Measurements from ENCODE around the gene ZNF837. TPM values are rescaled to one million over a fixed set of nuclear protein-coding genes. Genes with fewer than 3 reads are reported as not detected.
"Not testable (repeated sequence)": the region's sequence is repeated elsewhere in the genome, so short reads cannot be mapped to it uniquely, and the experiment has no call there.

Gene ZNF837
- total RNA-seq, 2 experiments from 2014 or later: 1.5 to 1.6 TPM

DNA sequence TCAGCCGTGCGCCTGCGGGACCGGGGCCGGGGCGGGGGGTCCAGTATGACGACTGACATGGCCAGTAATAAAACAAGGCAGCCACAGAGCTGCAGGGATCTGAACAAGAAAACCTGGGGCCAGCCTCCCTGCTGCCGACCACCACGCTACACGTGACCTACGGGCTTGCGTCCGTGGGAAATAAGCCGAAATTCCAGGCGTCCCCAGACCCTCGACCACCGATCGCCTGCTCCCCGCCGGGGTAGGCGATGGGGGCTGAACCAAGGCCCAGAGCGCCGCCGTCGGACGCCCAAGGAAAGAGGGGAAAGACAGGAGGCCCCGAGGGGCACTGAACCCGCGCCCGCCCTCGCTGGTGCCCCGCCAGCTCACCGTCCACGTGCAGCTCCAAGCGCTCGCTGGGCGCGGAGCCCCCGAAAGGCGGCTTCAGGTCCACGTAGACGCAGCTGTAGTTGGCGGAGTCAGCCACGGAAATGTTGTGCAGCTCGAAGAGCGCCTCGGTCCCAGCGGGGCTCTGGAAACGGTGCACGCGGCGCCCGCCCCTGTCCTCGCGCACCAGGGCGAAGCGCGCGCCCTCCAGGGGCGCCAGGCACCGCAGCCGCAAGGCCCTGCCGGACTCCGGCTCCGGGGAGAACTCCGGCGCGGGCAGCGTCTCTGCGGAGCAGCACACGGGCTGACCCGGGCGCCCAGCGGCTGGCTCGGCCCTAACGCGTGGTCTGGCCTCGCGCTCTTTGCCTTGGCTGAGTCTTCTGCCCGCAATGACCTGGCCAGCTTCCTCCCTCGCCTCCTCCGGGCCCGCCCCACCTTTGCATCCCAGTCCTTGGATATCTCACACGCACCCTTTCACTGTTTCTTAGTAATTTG lies 30.6 kb downstream of the ZNF837 start:
- ChIA-PET CTCF (no interaction called here), POLR2A (interaction anchor here (0.6 to 4.4 kb wide), 5 partner anchors 10 to 518 kb away, joined by 3 to 30 read pairs (median 3); partner anchors contain the start of gene ZNF497)
- Mint-ChIP-seq H3K27me3 (no peaks in the 10 kb centered on the region), H3K36me3 (ENCODE audit: low read depth) (peaks cover 24% of the 10 kb centered on the region), H3K4me3 (no peak overlapping the region), H3K9me3 (no peaks in the 10 kb centered on the region), H3K4me1 (ENCODE audit: low read depth) (peaks cover 25% of the 10 kb centered on the region), H3K27ac (no peak overlapping the region)
- ATAC-seq: no peak
- TF ChIP-seq, protein P1, sequence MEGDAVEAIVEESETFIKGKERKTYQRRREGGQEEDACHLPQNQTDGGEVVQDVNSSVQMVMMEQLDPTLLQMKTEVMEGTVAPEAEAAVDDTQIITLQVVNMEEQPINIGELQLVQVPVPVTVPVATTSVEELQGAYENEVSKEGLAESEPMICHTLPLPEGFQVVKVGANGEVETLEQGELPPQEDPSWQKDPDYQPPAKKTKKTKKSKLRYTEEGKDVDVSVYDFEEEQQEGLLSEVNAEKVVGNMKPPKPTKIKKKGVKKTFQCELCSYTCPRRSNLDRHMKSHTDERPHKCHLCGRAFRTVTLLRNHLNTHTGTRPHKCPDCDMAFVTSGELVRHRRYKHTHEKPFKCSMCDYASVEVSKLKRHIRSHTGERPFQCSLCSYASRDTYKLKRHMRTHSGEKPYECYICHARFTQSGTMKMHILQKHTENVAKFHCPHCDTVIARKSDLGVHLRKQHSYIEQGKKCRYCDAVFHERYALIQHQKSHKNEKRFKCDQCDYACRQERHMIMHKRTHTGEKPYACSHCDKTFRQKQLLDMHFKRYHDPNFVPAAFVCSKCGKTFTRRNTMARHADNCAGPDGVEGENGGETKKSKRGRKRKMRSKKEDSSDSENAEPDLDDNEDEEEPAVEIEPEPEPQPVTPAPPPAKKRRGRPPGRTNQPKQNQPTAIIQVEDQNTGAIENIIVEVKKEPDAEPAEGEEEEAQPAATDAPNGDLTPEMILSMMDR (IDR thresholded peaks at IDR 0.05): no peak
- intact Hi-C loops (cut with micrococcal nuclease): no loop called here
- no peak for DNase-seq

DNA sequence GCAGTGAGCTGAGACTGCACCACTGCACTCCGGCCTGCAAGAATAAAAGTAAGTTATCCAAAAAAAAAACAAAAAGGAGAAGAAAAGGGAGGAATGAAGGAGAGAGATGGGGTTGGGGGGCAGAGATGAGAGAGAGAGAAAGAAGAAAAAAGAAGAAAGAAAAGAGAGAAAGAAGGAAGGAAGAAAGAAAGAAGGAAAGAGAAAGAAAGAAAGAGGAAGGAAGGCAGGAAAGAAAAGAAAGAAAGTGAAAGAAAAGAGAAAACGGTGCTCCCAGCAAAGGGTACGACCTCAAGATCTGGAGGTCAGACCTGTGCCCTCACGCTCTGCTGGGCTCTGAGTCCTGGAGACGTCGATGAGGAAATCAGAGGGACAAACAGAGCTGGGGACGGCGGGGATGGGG lies 31.2 kb downstream of the ZNF837 start:
- H3K4me3 Mint-ChIP-seq: peak overlapping the region; percentile 24
- POLR2A ChIA-PET: interaction anchor here (0.7 to 4.4 kb wide), 4 partner anchors 9 to 206 kb away, joined by 3 to 30 read pairs (median 3); partner anchors contain the start of gene ZNF497
- no peaks in the 10 kb centered on the region for H3K27me3 Mint-ChIP-seq
- no peak for DNase-seq
- H3K27ac Mint-ChIP-seq: peak overlapping the region; percentile 63
- H3K4me1 Mint-ChIP-seq (ENCODE audit: low read depth): peaks cover 23% of the 10 kb centered on the region
- CTCF ChIA-PET: no interaction called here
- TF ChIP-seq, protein P1 (IDR thresholded peaks at IDR 0.05): no peak
- intact Hi-C loops (cut with micrococcal nuclease): no loop called here
- no peak for ATAC-seq
- no peaks in the 10 kb centered on the region for H3K9me3 Mint-ChIP-seq
- H3K36me3 Mint-ChIP-seq (ENCODE audit: low read depth): peaks cover 24% of the 10 kb centered on the region

DNA sequence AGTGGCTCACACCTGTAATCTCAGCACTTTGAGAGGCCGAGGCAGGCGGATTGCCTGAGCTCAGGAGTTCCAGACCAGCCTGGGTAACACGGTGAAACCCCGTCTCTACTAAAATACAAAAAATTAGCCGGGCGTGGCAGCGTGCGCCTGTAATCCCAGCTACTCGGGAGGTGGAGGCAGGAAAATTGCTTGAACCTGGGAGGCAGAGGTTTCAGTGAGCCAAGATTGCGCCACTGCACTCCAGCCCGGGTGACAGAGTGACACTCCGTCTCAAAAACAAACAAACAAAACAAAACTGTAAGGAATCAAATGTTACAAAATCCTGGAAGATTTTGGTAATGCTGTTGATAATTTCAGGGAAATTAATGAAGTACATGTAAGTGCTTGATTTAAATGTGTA lies 32.8 kb downstream of the ZNF837 start:
- ATAC-seq; H3K9me3 Mint-ChIP-seq; intact Hi-C loops (cut with micrococcal nuclease); H3K27me3 Mint-ChIP-seq: not testable (repeated sequence)
- peaks cover 27% of the 10 kb centered on the region for H3K36me3 Mint-ChIP-seq (ENCODE audit: low read depth)
- CTCF ChIA-PET: interaction anchor here (1.2 kb wide), 1 partner anchor 15 kb away, joined by 3 read pairs; no protein-coding TSS in a partner anchor
- POLR2A ChIA-PET: interaction anchor here (0.7 to 4.4 kb wide), 10 partner anchors 8 to 206 kb away, joined by 3 to 30 read pairs (median 6); partner anchors contain the start of genes CHMP2A, ZNF497 and ZSCAN22
- peak overlapping the region; percentile 96 for H3K4me3 Mint-ChIP-seq
- H3K27ac Mint-ChIP-seq: peak overlapping the region; percentile 84
- peak; percentile 27 for DNase-seq
- H3K4me1 Mint-ChIP-seq (ENCODE audit: low read depth): peaks cover 23% of the 10 kb centered on the region

DNA sequence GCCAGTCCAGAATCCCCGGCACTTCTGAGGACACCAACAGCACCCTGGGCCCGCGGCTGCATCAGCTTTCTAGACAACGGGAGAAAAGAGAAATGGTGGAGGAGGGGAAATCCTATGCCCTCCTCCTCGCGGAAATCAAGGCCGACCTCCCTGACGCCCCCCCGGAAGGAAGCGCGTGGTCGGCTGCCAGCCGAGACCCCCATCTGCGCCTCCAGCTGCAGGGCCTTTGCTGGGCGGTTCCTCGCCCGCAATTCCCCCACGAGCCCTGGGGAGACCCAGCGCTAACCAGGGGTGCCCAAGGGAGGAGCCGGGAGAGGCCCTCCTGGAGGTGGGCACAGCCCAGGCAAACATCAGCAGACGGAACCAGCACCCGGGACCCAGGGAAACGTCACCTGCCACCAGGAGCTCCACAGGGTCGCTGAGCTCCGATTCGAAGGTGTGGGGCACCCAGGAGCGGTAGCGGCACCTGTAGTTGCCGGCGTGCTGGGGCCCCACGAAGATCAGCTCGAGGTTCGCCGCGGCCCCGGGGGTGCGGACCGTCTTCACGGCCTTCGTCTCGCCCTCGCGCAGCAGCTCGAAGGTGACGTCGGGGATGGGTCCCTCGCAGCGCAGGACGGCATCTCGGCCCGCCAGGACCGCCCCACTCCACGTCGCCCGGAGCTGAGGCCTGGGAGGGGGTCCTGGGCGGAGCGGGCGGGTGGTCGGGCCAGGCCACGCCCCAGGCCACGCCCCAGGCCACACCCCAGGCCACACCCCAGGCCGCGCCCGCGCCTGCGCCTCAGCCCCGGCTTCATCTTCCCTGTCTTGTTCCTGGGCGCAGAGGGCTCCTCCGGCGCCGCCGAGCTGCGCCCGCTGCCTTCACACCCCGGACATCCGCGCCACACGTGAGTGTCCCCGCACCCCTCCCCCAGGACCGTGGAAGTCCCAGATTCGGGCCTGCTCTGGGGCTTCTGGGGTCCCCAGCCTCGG lies 33.6 kb downstream of the ZNF837 start:
- ChIA-PET POLR2A (interaction anchor here (0.6 to 4.4 kb wide), 14 partner anchors 9 to 214 kb away, joined by 3 to 30 read pairs (median 4); partner anchors contain the start of genes CHMP2A, ZBTB45, ZNF497 and ZSCAN22), CTCF (interaction anchor here (0.7 to 1.8 kb wide), 10 partner anchors 8 to 234 kb away, joined by 3 to 6 read pairs (median 3); partner anchors contain the start of genes ZNF497 and ZSCAN22)
- no peaks in the 10 kb centered on the region for H3K9me3 Mint-ChIP-seq
- TF ChIP-seq, protein P1 (IDR thresholded peaks at IDR 0.05): no peak
- H3K4me1 Mint-ChIP-seq (ENCODE audit: low read depth): peaks cover 23% of the 10 kb centered on the region
- peak; percentile 79 for DNase-seq
- H3K4me3 Mint-ChIP-seq: peak overlapping the region; percentile 96
- peak; percentile 96 for ATAC-seq
- intact Hi-C loops (cut with micrococcal nuclease): no loop called here
- H3K27me3 Mint-ChIP-seq: no peaks in the 10 kb centered on the region
- peaks cover 26% of the 10 kb centered on the region for H3K36me3 Mint-ChIP-seq (ENCODE audit: low read depth)
- H3K27ac Mint-ChIP-seq: peak overlapping the region; percentile 84

DNA sequence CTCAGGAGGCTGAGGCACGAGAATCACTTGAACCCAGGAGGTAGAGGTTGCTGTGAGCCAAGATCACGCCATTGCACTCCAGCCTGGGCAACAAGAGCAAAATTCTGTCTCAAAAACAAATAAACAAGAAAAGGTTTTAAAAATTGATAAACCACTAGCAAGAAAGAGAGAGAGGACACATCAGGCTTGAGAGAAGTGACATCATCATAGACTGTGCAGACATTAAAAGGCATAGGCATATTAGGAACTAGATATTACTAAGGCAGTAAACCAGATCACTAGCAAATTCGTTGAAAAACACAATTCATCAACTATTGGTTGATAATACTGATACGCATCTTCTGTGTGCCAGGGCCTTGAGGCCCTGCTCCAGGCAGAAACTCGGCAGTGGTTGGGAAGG lies 35.3 kb downstream of the ZNF837 start:
- ChIA-PET POLR2A (interaction anchor here (0.7 to 2.9 kb wide), 3 partner anchors 10 to 34 kb away, joined by 3 to 14 read pairs (median 3); no protein-coding TSS in a partner anchor), CTCF (interaction anchor here (1.3 to 1.6 kb wide), 2 partner anchors 17 to 173 kb away, joined by 3 to 4 read pairs; partner anchors contain the start of gene ZNF497)
- ATAC-seq (no peak), DNase-seq (no peak)
- peaks cover 24% of the 10 kb centered on the region for H3K36me3 Mint-ChIP-seq (ENCODE audit: low read depth)
- H3K27ac Mint-ChIP-seq: peak overlapping the region; percentile 52
- intact Hi-C loops (cut with micrococcal nuclease): no loop called here
- H3K27me3 Mint-ChIP-seq: no peaks in the 10 kb centered on the region
- no peaks in the 10 kb centered on the region for H3K9me3 Mint-ChIP-seq
- peaks cover 23% of the 10 kb centered on the region for H3K4me1 Mint-ChIP-seq (ENCODE audit: low read depth)
- H3K4me3 Mint-ChIP-seq: peak overlapping the region; percentile 96
- TF ChIP-seq, protein P1 (IDR thresholded peaks at IDR 0.05): no peak
